ENCODE results near the gene PCAT7. TPM values are rescaled to one million over a fixed set of nuclear protein-coding genes. Genes with fewer than 3 reads are reported as not detected.

PCAT7 gene
- total RNA-seq, 1 donor from 2014 or later, result not detected

GRCh38 chr9:94612071-94612470 lies 57.2 kb downstream of the PCAT7 start:
- TF ChIP-seq CTCF (IDR thresholded peaks at IDR 0.05), result no peak
- Mint-ChIP-seq H3K4me3 (no peak overlapping the region), H3K27me3 (peaks cover 39% of the 10 kb centered on the region), H3K9me3 (no peaks in the 10 kb centered on the region), H3K36me3 (ENCODE audit: low read depth) (no peaks in the 10 kb centered on the region), H3K4me1 (no peaks in the 10 kb centered on the region), H3K27ac (no peak overlapping the region)
- DNase-seq, result no peak
- POLR2A ChIA-PET, result no interaction called here
- no peak for ATAC-seq (ENCODE audit: low read depth)
- CTCF ChIA-PET, result no interaction called here
- intact Hi-C loops (cut with micrococcal nuclease), result no loop called here

GRCh38 chr9:94613003-94613402 lies 58.1 kb downstream of the PCAT7 start:
- H3K27ac Mint-ChIP-seq, result no peak overlapping the region
- H3K9me3 Mint-ChIP-seq, result no peaks in the 10 kb centered on the region
- no peak overlapping the region for H3K4me3 Mint-ChIP-seq
- H3K36me3 Mint-ChIP-seq (ENCODE audit: low read depth), result no peaks in the 10 kb centered on the region
- CTCF ChIA-PET, result no interaction called here
- H3K27me3 Mint-ChIP-seq, result peaks cover 36% of the 10 kb centered on the region
- POLR2A ChIA-PET, result no interaction called here
- H3K4me1 Mint-ChIP-seq, result no peaks in the 10 kb centered on the region
- intact Hi-C loops (cut with micrococcal nuclease), result no loop called here
- DNase-seq (no peak), ATAC-seq (ENCODE audit: low read depth) (no peak)
- TF ChIP-seq CTCF (IDR thresholded peaks at IDR 0.05), result no peak

GRCh38 chr9:94619026-94619425 lies 64.1 kb downstream of the PCAT7 start:
- peaks cover 7% of the 10 kb centered on the region for H3K27me3 Mint-ChIP-seq
- H3K9me3 Mint-ChIP-seq, result no peaks in the 10 kb centered on the region
- ChIA-PET POLR2A (no interaction called here), CTCF (no interaction called here)
- intact Hi-C loops (cut with micrococcal nuclease), result no loop called here
- DNase-seq (no peak), ATAC-seq (ENCODE audit: low read depth) (no peak)
- H3K27ac Mint-ChIP-seq, result no peak overlapping the region
- H3K4me1 Mint-ChIP-seq, result no peaks in the 10 kb centered on the region
- no peak for TF ChIP-seq CTCF (IDR thresholded peaks at IDR 0.05)
- H3K36me3 Mint-ChIP-seq (ENCODE audit: low read depth), result no peaks in the 10 kb centered on the region
- no peak overlapping the region for H3K4me3 Mint-ChIP-seq

Other genes with a start within 250 kb of the PCAT7 start
- not detected in 2 replicates for gene NUTM2F, start 226.4 kb upstream of the PCAT7 start, total RNA-seq
- not detected in 2 replicates for gene FBP2, start 38.7 kb downstream of the PCAT7 start, total RNA-seq
- gene FBP1, start 84.4 kb downstream of the PCAT7 start, total RNA-seq, result 0.80 and 1.2 TPM in 2 replicates
- 16.8 and 20.4 TPM in 2 replicates for gene AOPEP, start 171.6 kb downstream of the PCAT7 start, total RNA-seq

Measured in activated B cell treated with CpG ODN at 0.5 μM for 24 hours (primary cell).